H1 (cell line): ENCODE data around the gene ECI1. TPM values are rescaled to one million over a fixed set of nuclear protein-coding genes. Genes with fewer than 3 reads are reported as not detected.
"Not testable (repeated sequence)": the region's sequence is repeated elsewhere in the genome, so short reads cannot be mapped to it uniquely, and the experiment has no call there.

Experiments used
- CTCF ChIA-PET: fragments of 300-600 bp; sonication (Branson Sonifier 250); formaldehyde crosslinking; loops from one replicate; lab custom pipeline; 2021; ENCODE audit not compliant: partially characterized antibody; lab: Charles Lee
- POLR2A ChIA-PET: fragments of 300-600 bp; sonication (Branson Sonifier 250); formaldehyde crosslinking; loops from one replicate; lab custom pipeline; 2021; ENCODE audit warnings: inconsistent platforms; ENCODE audit not compliant: partially characterized antibody; lab: Charles Lee
- DNase-seq, 2 experiments: peaks; one replicate each; pipeline versions ENCODE4 v3.0.0 to v3.0.0-alpha.2; 2010 to 2022; ENCODE audit warnings: low spot score in 2 of 2, low read depth in 1 of 2, mixed read lengths in 1 of 2
- FAIRE-seq: peaks from 2 replicates; lab custom pipeline; 2011; peaks lifted over from hg19 to GRCh38; lab: Jason Lieb, UNC
- H2AFZ ChIP-seq: 2 replicates; pipeline ENCODE4 v1.8.1; 2012; ENCODE audit warnings: low read length, inconsistent platforms
- H2AK5ac ChIP-seq: 2 replicates; pipeline ENCODE4 v1.6.1; 2013; ENCODE audit warnings: low read depth, low read length
- H2BK120ac ChIP-seq: replicated peaks from 2 replicates; pipeline ENCODE3; 2013; ENCODE audit warnings: low read depth, low read length, inconsistent platforms
- H2BK12ac ChIP-seq: 2 replicates; pipeline ENCODE4 v1.6.1; 2013; ENCODE audit warnings: low read depth, low read length
- H2BK15ac ChIP-seq: 2 replicates; pipeline ENCODE4 v1.6.1; 2013; ENCODE audit warnings: low read length
- H2BK20ac ChIP-seq: 2 replicates; pipeline ENCODE4 v1.6.1; 2013; ENCODE audit warnings: low read length
- H2BK5ac ChIP-seq: 2 replicates; pipeline ENCODE4 v1.6.1; 2013; ENCODE audit warnings: low read depth, low read length
- H3K14ac ChIP-seq: 2 replicates; pipeline ENCODE4 v1.6.1; 2013; ENCODE audit warnings: inconsistent platforms; ENCODE audit not compliant: insufficient read length
- H3K18ac ChIP-seq: 2 replicates; pipeline ENCODE4 v1.6.1; 2013; ENCODE audit warnings: low read length; ENCODE audit errors: extremely low read depth
- H3K23ac ChIP-seq: 2 replicates; pipeline ENCODE4 v1.6.1; 2013; ENCODE audit warnings: inconsistent platforms; ENCODE audit not compliant: insufficient read length
- H3K23me2 ChIP-seq: 2 replicates; pipeline ENCODE4 v1.6.1; 2013; ENCODE audit warnings: low read depth, low read length
- H3K27ac ChIP-seq: 2 replicates; pipeline ENCODE4 v1.6.1; 2011; ENCODE audit warnings: low read depth, low read length, inconsistent platforms
- H3K27me3 ChIP-seq, 4 experiments: replicated peaks in 1 of 4; 1 replicate in 1 of 4; 2 replicates in 3 of 4; pipeline versions ENCODE4 v1.6.1 to v1.8.1; 2011 to 2013; ENCODE audit warnings: low read length in 3 of 4, mild to moderate bottlenecking in 3 of 4, inconsistent platforms in 2 of 4, mixed read lengths in 2 of 4, moderate library complexity in 1 of 4; ENCODE audit not compliant: control insufficient read depth in 3 of 4, insufficient read depth in 3 of 4; ENCODE audit errors: extremely low read depth in 1 of 4
- H3K36me3 ChIP-seq, 4 experiments: 2 replicates each; pipeline versions ENCODE4 v1.6.1 to v1.8.1; 2011 to 2013; ENCODE audit warnings: mild to moderate bottlenecking in 4 of 4, low read length in 3 of 4, moderate library complexity in 2 of 4, control low read depth in 1 of 4, inconsistent platforms in 1 of 4; ENCODE audit not compliant: insufficient read depth in 4 of 4, control insufficient read depth in 2 of 4
- H3K4ac ChIP-seq: replicated peaks from 2 replicates; pipeline ENCODE3; 2013; ENCODE audit warnings: low read length, low read depth, mixed read lengths, inconsistent platforms; ENCODE audit not compliant: insufficient read length
- H3K4me1 ChIP-seq, 4 experiments: replicated peaks in 1 of 4; 1 replicate in 1 of 4; 2 replicates in 3 of 4; pipeline versions ENCODE4 v1.6.1 to v1.8.1; 2011 to 2013; ENCODE audit warnings: low read length in 3 of 4, inconsistent platforms in 2 of 4, mixed read lengths in 1 of 4; ENCODE audit not compliant: insufficient read depth in 4 of 4, control insufficient read depth in 3 of 4
- H3K4me2 ChIP-seq, 2 experiments: 2 replicates each; pipeline versions ENCODE4 v1.6.1 to v1.8.1; 2011 to 2013; ENCODE audit warnings: low read depth in 2 of 2, low read length in 2 of 2, control low read depth in 1 of 2, inconsistent platforms in 1 of 2, mild to moderate bottlenecking in 1 of 2; ENCODE audit not compliant: insufficient read depth in 1 of 2
- H3K4me3 ChIP-seq, 4 experiments: fragments of 200-600, 300-600 bp in 1 of 4; sonication (generic), shearing (Covaris generic), sonication (Bioruptor Twin) in 1 of 4; 2 replicates each; pipeline versions ENCODE4 v1.5.1 to v1.8.1; 2011 to 2016; ENCODE audit warnings: low read length in 4 of 4, low read depth in 3 of 4, control low read depth in 2 of 4, inconsistent platforms in 2 of 4, mild to moderate bottlenecking in 2 of 4, mixed read lengths in 1 of 4, moderate library complexity in 1 of 4; ENCODE audit not compliant: insufficient read depth in 2 of 4; ENCODE audit errors: extremely low read depth in 1 of 4
- H3K56ac ChIP-seq: replicated peaks from 2 replicates; pipeline ENCODE3; 2013; ENCODE audit warnings: low read depth, mild to moderate bottlenecking, mixed read lengths, low read length, inconsistent platforms; ENCODE audit not compliant: insufficient read length
- H3K79me1 ChIP-seq: 2 replicates; pipeline ENCODE4 v1.6.1; 2013; ENCODE audit warnings: low read depth, low read length, control low read depth
- H3K79me2 ChIP-seq, 2 experiments: 2 replicates each; pipeline versions ENCODE4 v1.6.1 to v1.8.1; 2012 to 2013; ENCODE audit warnings: low read length in 2 of 2, mild to moderate bottlenecking in 2 of 2, inconsistent platforms in 1 of 2; ENCODE audit not compliant: insufficient read depth in 2 of 2, control insufficient read depth in 1 of 2
- H3K9ac ChIP-seq, 4 experiments: replicated peaks in 1 of 4; 1 replicate in 1 of 4; 2 replicates in 3 of 4; pipeline versions ENCODE4 v1.6.1 to v1.8.1; 2011 to 2013; ENCODE audit warnings: low read depth in 3 of 4, low read length in 3 of 4, control low read depth in 2 of 4, mild to moderate bottlenecking in 2 of 4, moderate library complexity in 2 of 4, inconsistent platforms in 1 of 4; ENCODE audit errors: extremely low read depth in 1 of 4
- H3K9me3 ChIP-seq, 2 experiments: 2 replicates each; pipeline versions ENCODE4 v1.6.1 to v1.8.1; 2012 to 2013; ENCODE audit warnings: mild to moderate bottlenecking in 2 of 2, moderate library complexity in 2 of 2, control low read depth in 1 of 2, inconsistent platforms in 1 of 2, low read depth in 1 of 2, low read length in 1 of 2, mixed read lengths in 1 of 2; ENCODE audit not compliant: insufficient read depth in 2 of 2
- H4K20me1 ChIP-seq, 2 experiments: replicated peaks in 1 of 2; 2 replicates each; pipeline versions ENCODE3 to v1.8.1; 2011 to 2013; ENCODE audit warnings: inconsistent platforms in 2 of 2, low read length in 2 of 2, mild to moderate bottlenecking in 1 of 2; ENCODE audit not compliant: insufficient read depth in 2 of 2, control insufficient read depth in 1 of 2
- H4K5ac ChIP-seq: 2 replicates; pipeline ENCODE4 v1.6.1; 2013; ENCODE audit warnings: low read length, low read depth, mixed read lengths, inconsistent platforms; ENCODE audit not compliant: insufficient read length
- H4K8ac ChIP-seq: 2 replicates; pipeline ENCODE4 v1.8.0; 2013; ENCODE audit warnings: mild to moderate bottlenecking, moderate library complexity, low read length, inconsistent platforms; ENCODE audit not compliant: insufficient read depth; ENCODE audit errors: extremely low read depth
- H4K91ac ChIP-seq: replicated peaks from 2 replicates; pipeline ENCODE3; 2013; ENCODE audit warnings: low read length, mixed read lengths, inconsistent platforms; ENCODE audit not compliant: insufficient read length
- BACH1 ChIP-seq: IDR thresholded peaks from 2 replicates; pipeline ENCODE4 v1.6.1; 2012; ENCODE audit warnings: low read length, improper control_type of control experiment
- CTCF ChIP-seq, 3 experiments: IDR thresholded peaks; 1 replicate in 2 of 3; 2 replicates in 1 of 3; pipeline versions ENCODE4 v1.5.1 to v1.6.1; 2011; ENCODE audit warnings: low read length in 3 of 3, mild to moderate bottlenecking in 3 of 3, inconsistent platforms in 2 of 3, low read depth in 1 of 3, moderate library complexity in 1 of 3; ENCODE audit not compliant: insufficient read depth in 1 of 3; ENCODE audit errors: control extremely low read depth in 1 of 3
- KDM5A ChIP-seq: fragments of 200-600 bp; IDR thresholded peaks from 2 replicates; pipeline ENCODE4 v1.7.1; 2012; ENCODE audit warnings: mild to moderate bottlenecking, low read length, inconsistent platforms, mixed read lengths
- PHF8 ChIP-seq: fragments of 200-600 bp; sonication (generic); conservative IDR thresholded peaks from 2 replicates; pipeline ENCODE4 v1.7.1; 2012; ENCODE audit warnings: low read depth, mild to moderate bottlenecking, inconsistent platforms, low read length, moderate library complexity
- TBP ChIP-seq: IDR thresholded peaks from 2 replicates; pipeline ENCODE4 v1.6.1; 2011; ENCODE audit warnings: low read depth, low read length, improper control_type of control experiment
- WGBS, 2 experiments: shearing (Covaris generic) in 1 of 2; methylation state at CpG; one replicate each; pipeline versions ENCODE4 v1.1.6 to v1.1.7; 2013 to 2015; ENCODE audit warnings: low lambda C conversion rate in 2 of 2, mixed read lengths in 2 of 2, inconsistent platforms in 1 of 2, low coverage in 1 of 2, missing lambda C conversion rate in 1 of 2; ENCODE audit not compliant: insufficient replicate concordance in 2 of 2, insufficient coverage in 1 of 2, insufficient read length in 1 of 2; ENCODE audit errors: extremely low coverage in 1 of 2, missing lambda C conversion rate in 1 of 2; 5-methylcytosine and 5-hydroxymethylcytosine counted together
- polyA plus RNA-seq, 7 experiments: library from polyadenylated mRNA; depleted of rRNA in 3 of 7; stranded (reverse) in 5 of 7; unstranded in 2 of 7; fragments of >200 nt in 5 of 7; fragments of 200-250 nt in 2 of 7; gene quantifications; 1 replicate in 5 of 7; 2 replicates in 1 of 7; 4 replicates in 1 of 7; pipeline versions ENCODE4 v1.2.1 to v1.2.3, GENCODE V29; 2011 to 2013; ENCODE audit warnings: missing spikeins in 2 of 7, mixed read lengths in 2 of 7
- total RNA-seq: library from RNA; stranded (reverse); fragmentation: NEBNext Ultra II Directional; extraction: Animal tissue kit (Norgen Biotek cat#: 25700); gene quantifications from 2 replicates; pipeline ENCODE4 v1.2.1, GENCODE V29; 2021

Gene ECI1
- total and polyA plus RNA-seq, 2 of the 8 experiments (the other 6 are each of a cell fraction or from before 2014, with no cell fraction given) = 79.5 to 151 TPM

DNA sequence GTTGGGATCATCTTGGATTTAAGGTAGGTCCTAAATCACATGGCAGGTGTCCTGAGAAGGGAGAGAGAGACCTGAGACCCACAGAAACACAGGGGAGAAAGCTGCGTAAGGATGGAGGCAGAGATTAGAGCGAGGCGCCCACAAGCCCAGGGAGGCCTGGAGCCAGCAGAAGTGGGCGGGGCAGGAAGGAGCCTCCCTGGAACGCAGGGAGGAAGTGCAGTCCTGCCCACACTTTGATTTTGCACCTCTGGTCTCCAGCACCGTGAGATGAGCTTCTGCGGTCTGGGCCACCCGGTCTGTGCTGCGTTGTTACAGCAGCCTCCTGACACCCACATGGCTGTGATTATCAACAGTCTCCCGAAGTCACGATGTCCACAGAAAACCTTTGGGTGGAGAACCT is 8.8 kb downstream of the ECI1 start (continued):
- TF ChIP-seq KDM5A = no peak
- no peak for TF ChIP-seq CTCF (IDR thresholded peaks at IDR 0.05; ENCODE audit: control extremely low read depth in 1 of 3, insufficient read depth in 1 of 3, low read depth in 1 of 3, low read length in 3 of 3)
- no peak for TF ChIP-seq PHF8
- no peak for TF ChIP-seq BACH1
- TF ChIP-seq TBP = no peak

GRCh38 chr16:2240331-2240730 is 11.1 kb downstream of the ECI1 start:
- FAIRE-seq, H3K79me1 ChIP-seq, H2BK20ac ChIP-seq, H3K56ac ChIP-seq, H4K91ac ChIP-seq, H4K5ac ChIP-seq, H2AK5ac ChIP-seq, H3K9me3 ChIP-seq, H4K8ac ChIP-seq, H3K9ac ChIP-seq, H2BK15ac ChIP-seq, H2BK5ac ChIP-seq, H2BK12ac ChIP-seq, H2AFZ ChIP-seq, DNase-seq, H3K14ac ChIP-seq, H3K4ac ChIP-seq, H3K79me2 ChIP-seq, H3K4me2 ChIP-seq, H2BK120ac ChIP-seq, H3K4me3 ChIP-seq, H3K23ac ChIP-seq, H3K18ac ChIP-seq, H3K27ac ChIP-seq: not testable (repeated sequence)
- WGBS, 2 experiments = 91% methylated on average over 9 of the region's 9 CpGs; no CpG with 5 or more reads in 1 of the 2 experiments
- peaks cover 0 to 19% (median 10%) of the 10 kb centered on the region in 4 experiments; a peak in 5 of 7 replicates for H3K4me1 ChIP-seq
- H3K36me3 ChIP-seq = peaks cover 10 to 32% (median 18%) of the 10 kb centered on the region in 4 experiments; a peak in 7 of 8 replicates
- H4K20me1 ChIP-seq = peaks cover 4 to 20% of the 10 kb centered on the region in 2 experiments
- ChIA-PET POLR2A (interaction anchor here (0.6 to 8.6 kb wide), 5 partner anchors 8 to 232 kb away, joined by 3 to 181 read pairs (median 4); partner anchors contain the start of genes ECI1 and PGP), CTCF (interaction anchor here (0.6 to 1.6 kb wide), 4 partner anchors 12 to 188 kb away, joined by 3 to 6 read pairs (median 3); partner anchors contain the start of gene ECI1)
- H3K27me3 ChIP-seq = peaks cover 4 to 20% (median 16%) of the 10 kb centered on the region in 4 experiments; a peak in 6 of 7 replicates
- peaks cover 16% of the 10 kb centered on the region; the same call in 1 of the 2 replicates for H3K23me2 ChIP-seq
